Gastrocnemius medialis (tissue), 4 donors: ENCODE data around the gene SMCHD1. TPM values are rescaled to one million over a fixed set of nuclear protein-coding genes. Genes with fewer than 3 reads are reported as not detected.
"Not testable (repeated sequence)": the region's sequence is repeated elsewhere in the genome, so short reads cannot be mapped to it uniquely, and the experiment has no call there.

ENCODE experiments used
- ATAC-seq, 2 donors: fragments of 150-250 bp; one replicate each; pipeline ENCODE4 v1.9.1; 2016
- DNase-seq, 2 donors: peaks; one replicate each; pipeline ENCODE4 v3.0.0-alpha.2; 2019
- H3K27ac ChIP-seq, 4 donors: fragments of 200-600 bp; sonication (generic); 1 replicate in 1 of 4; 2 replicates in 3 of 4; pipeline ENCODE4 v1.5.1; 2016 to 2018; ENCODE audit warnings: mild to moderate bottlenecking in 2 of 4, moderate library complexity in 1 of 4
- H3K27me3 ChIP-seq, 3 donors: fragments of 200-600 bp; sonication (generic) in 2 of 3; 1 replicate in 1 of 3; 2 replicates in 2 of 3; pipeline versions ENCODE4 v1.5.1 to v1.6.0; 2016 to 2019; ENCODE audit warnings: mild to moderate bottlenecking in 1 of 3, moderate library complexity in 1 of 3
- H3K36me3 ChIP-seq, 2 donors: fragments of 200-600 bp; sonication (generic) in 1 of 2; one replicate each; pipeline ENCODE4 v1.5.1; 2017 to 2018
- H3K4me1 ChIP-seq, 2 donors: fragments of 200-600 bp; sonication (generic) in 1 of 2; one replicate each; pipeline ENCODE4 v1.5.1; 2016 to 2017; ENCODE audit warnings: mild to moderate bottlenecking in 2 of 2
- H3K4me3 ChIP-seq, 4 donors: fragments of 200-600 bp; sonication (generic) in 3 of 4; 1 replicate in 1 of 4; 2 replicates in 3 of 4; pipeline ENCODE4 v1.5.1; 2016 to 2019; ENCODE audit warnings: mild to moderate bottlenecking in 2 of 4
- H3K9me3 ChIP-seq, 3 donors: fragments of 200-600 bp; sonication (generic) in 2 of 3; 1 replicate in 1 of 3; 2 replicates in 2 of 3; pipeline ENCODE4 v1.5.1; 2016 to 2019
- POLR2A ChIP-seq, 2 donors: fragments of 450-650 bp; IDR thresholded peaks; one replicate each; pipeline ENCODE4 v1.6.1; 2017; ENCODE audit warnings: antibody characterized with exemption in 2 of 2, mild to moderate bottlenecking in 2 of 2, moderate library complexity in 2 of 2
- in situ Hi-C, 4 donors: fragments of 200-750 bp; cut with MboI; loops; one replicate each; pipeline versions ENCODE4 v1.15.0 to v1.8.0; 2017; ENCODE audit warnings: low sequenced_read_pairs in 4 of 4
- intact Hi-C: fragments of 100-400 bp; cut with DNase I; formaldehyde crosslinking; loops from one replicate; pipeline ENCODE4 v1.15.1; 2023; ENCODE audit warnings: low total_unique reads
- total RNA-seq, 4 donors: library from RNA; depleted of rRNA; stranded (reverse); fragments of >200 nt; gene quantifications; one replicate each; pipeline versions ENCODE4 v1.1.0 to v1.2.3, GENCODE V29; 2016
- TF ChIP-seq, protein P1 (sequence below), 5 experiments: fragments of 450-650 bp in 3 of 5; fragments of 200-600 bp in 2 of 5; sonication (generic) in 2 of 5; IDR thresholded peaks in 4 of 5; conservative IDR thresholded peaks in 1 of 5; 1 replicate in 4 of 5; 2 replicates in 1 of 5; pipeline ENCODE4 v1.5.1; 2016 to 2019; ENCODE audit warnings: antibody characterized with exemption in 5 of 5, mild to moderate bottlenecking in 3 of 5, moderate library complexity in 3 of 5

SMCHD1 gene
- total RNA-seq, 4 donors from 2014 or later: 16.2 to 43.6 (median 22.7) TPM

DNA sequence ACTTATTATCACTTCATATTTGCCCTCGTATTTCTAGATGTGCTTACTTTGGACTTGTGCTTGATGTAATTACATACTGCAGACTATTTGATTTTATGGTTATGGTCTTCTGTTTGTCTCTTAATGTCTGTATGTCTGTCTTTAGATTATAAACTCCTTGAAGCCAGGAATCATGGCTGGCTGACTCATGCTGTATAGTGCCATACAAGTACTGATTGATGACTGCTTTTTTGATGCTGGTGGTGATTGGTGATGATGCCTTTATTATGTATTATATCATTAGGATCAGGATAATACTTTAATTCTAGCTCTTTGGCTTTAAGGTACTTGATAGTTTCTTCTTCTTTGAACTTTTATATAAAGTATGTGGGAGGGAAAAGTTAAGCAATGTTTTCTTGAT, 17.3 kb downstream of the SMCHD1 start:
- ATAC-seq (no peak), DNase-seq (no peak)
- Histone ChIP-seq H3K4me3 (no peak overlapping the region), H3K27ac (no peak overlapping the region), H3K9me3 (no peaks in the 10 kb centered on the region), H3K4me1 (no peaks in the 10 kb centered on the region), H3K27me3 (no peaks in the 10 kb centered on the region), H3K36me3 (peaks cover 0 to 69% of the 10 kb centered on the region in 2 donors)
- TF ChIP-seq, protein P1, sequence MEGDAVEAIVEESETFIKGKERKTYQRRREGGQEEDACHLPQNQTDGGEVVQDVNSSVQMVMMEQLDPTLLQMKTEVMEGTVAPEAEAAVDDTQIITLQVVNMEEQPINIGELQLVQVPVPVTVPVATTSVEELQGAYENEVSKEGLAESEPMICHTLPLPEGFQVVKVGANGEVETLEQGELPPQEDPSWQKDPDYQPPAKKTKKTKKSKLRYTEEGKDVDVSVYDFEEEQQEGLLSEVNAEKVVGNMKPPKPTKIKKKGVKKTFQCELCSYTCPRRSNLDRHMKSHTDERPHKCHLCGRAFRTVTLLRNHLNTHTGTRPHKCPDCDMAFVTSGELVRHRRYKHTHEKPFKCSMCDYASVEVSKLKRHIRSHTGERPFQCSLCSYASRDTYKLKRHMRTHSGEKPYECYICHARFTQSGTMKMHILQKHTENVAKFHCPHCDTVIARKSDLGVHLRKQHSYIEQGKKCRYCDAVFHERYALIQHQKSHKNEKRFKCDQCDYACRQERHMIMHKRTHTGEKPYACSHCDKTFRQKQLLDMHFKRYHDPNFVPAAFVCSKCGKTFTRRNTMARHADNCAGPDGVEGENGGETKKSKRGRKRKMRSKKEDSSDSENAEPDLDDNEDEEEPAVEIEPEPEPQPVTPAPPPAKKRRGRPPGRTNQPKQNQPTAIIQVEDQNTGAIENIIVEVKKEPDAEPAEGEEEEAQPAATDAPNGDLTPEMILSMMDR (IDR thresholded peaks at IDR 0.05 in 4 of 5, conservative IDR thresholded peaks at IDR 0.05 in 1 of 5): no peak
- TF ChIP-seq POLR2A (IDR thresholded peaks at IDR 0.05): no peak
- in situ Hi-C loops: no loop called here
- intact Hi-C loops: no loop called here

DNA sequence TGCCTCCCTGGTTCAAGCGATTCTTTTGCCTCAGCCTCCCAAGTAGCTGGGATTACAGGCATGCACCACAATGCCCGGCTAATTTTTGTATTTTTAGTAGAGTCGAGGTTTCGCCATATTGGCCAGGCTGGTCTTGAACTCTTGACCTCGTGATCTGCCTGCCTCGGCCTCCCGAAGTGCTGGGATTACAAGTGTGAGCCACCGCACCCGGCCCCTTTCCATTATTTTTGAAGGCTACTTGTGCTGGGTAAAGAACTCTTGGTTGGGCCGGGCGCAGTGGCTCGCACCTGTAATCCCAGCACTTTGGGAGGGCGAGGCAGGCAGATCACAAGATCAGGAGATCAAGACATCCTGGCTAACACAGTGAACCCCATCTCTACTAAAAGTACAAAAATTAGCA, 23.4 kb downstream of the SMCHD1 start:
- intact Hi-C loops, DNase-seq, H3K27ac ChIP-seq, ATAC-seq, H3K9me3 ChIP-seq, H3K4me3 ChIP-seq, H3K27me3 ChIP-seq, in situ Hi-C loops, H3K4me1 ChIP-seq: not testable (repeated sequence)
- H3K36me3 ChIP-seq: peaks cover 0 to 23% of the 10 kb centered on the region in 2 donors

DNA sequence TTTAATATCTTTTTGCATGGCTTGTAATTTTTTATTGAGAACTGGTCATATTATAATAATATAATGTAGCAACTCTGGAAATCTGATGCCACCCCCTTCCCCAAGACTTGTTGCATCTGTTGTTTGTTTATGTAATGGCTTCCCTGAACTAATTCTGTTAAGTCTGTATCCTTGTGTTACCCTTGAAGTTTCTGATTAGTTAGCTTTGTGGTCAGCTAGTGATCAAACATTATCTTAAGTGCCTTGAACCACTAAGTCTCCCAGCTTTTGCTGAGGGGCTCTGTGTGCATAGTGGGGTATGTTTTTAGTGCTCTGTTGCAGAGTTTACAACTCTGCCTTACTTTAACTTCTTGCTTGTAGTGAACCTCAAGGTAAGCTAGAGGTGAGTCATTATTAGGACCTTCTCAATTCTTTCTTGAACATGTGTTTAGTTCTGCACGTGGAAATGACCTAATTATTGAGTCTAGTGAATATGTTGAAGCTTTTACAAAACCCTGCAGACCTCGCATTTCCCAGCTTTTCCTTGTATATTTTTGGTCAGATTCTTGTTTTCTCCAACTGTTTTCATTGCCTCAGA, 24.8 kb downstream of the SMCHD1 start:
- no peak overlapping the region for H3K27ac ChIP-seq
- ATAC-seq: no peak
- H3K27me3 ChIP-seq: no peaks in the 10 kb centered on the region
- peaks cover 0 to 3% of the 10 kb centered on the region in 2 donors for H3K4me1 ChIP-seq
- DNase-seq: no peak
- peaks cover 0 to 10% of the 10 kb centered on the region in 2 donors for H3K36me3 ChIP-seq
- in situ Hi-C loops: no loop called here
- intact Hi-C loops: no loop called here
- TF ChIP-seq POLR2A (IDR thresholded peaks at IDR 0.05): no peak
- TF ChIP-seq, protein P1 (IDR thresholded peaks at IDR 0.05 in 4 of 5, conservative IDR thresholded peaks at IDR 0.05 in 1 of 5): no peak
- H3K4me3 ChIP-seq: no peak overlapping the region
- H3K9me3 ChIP-seq: no peaks in the 10 kb centered on the region

DNA sequence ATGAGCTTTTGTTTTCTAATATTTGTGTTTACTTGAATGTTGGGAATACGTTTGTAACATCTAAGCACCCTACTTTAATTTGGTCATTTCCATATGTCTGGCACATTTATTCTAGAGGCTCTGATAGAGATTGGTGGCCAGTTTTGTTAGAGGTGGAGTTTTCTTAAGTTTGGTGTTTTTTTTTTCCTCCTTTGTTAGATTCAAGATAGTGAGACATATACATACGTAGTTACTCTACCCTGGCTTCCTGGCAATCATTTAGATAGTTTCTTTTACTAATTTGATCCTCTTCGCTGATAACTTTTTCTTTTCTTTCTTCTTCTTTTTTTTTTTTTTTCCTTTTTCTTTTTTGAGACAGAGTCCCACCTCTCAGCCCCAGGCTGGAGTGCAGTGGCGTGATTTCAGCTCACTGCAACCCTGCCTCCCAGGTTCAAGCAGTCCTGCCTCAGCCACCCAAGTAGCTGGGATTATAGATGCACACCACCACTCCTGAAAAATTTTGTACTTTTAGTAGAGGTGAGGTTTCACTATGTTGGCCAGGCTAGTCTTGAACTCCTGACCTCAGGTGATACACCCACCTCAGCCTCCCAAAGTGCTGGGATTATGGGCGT, 26.6 kb downstream of the SMCHD1 start:
- no peak for DNase-seq
- ATAC-seq: no peak
- Histone ChIP-seq H3K4me1 (peaks cover 0 to 3% of the 10 kb centered on the region in 2 donors), H3K4me3 (no peak overlapping the region), H3K36me3 (peaks cover 0 to 16% of the 10 kb centered on the region in 2 donors), H3K9me3 (no peaks in the 10 kb centered on the region), H3K27ac (no peak overlapping the region), H3K27me3 (no peaks in the 10 kb centered on the region)
- intact Hi-C loops: no loop called here
- in situ Hi-C loops: no loop called here
- no peak for TF ChIP-seq POLR2A (IDR thresholded peaks at IDR 0.05)
- TF ChIP-seq, protein P1 (IDR thresholded peaks at IDR 0.05 in 4 of 5, conservative IDR thresholded peaks at IDR 0.05 in 1 of 5): no peak

DNA sequence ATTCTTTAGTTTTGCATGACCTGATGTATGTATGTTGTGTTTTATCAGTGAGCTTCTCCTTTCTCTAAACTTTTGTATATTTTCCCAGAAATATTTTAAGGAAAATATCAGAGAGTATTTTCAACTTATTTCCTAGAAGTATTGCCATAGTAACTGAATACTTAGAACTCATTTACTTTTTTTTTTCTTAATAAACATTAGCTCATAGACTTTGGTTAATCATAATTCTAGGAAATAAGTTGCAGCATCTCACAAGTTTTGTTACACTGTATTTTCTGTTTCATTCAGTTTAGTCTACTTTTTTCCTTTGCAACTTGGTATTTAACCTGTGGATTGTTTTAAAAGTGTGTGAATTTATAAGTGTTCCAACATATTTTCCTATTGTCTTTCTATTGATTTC, 27.5 kb downstream of the SMCHD1 start:
- TF ChIP-seq POLR2A (IDR thresholded peaks at IDR 0.05): no peak
- TF ChIP-seq, protein P1 (IDR thresholded peaks at IDR 0.05 in 4 of 5, conservative IDR thresholded peaks at IDR 0.05 in 1 of 5): no peak
- Histone ChIP-seq H3K36me3 (peaks cover 0 to 22% of the 10 kb centered on the region in 2 donors), H3K27me3 (no peaks in the 10 kb centered on the region), H3K9me3 (no peaks in the 10 kb centered on the region), H3K27ac (no peak overlapping the region), H3K4me3 (no peak overlapping the region), H3K4me1 (peaks cover 0 to 3% of the 10 kb centered on the region in 2 donors)
- DNase-seq: no peak
- intact Hi-C loops: no loop called here
- in situ Hi-C loops: no loop called here
- ATAC-seq: no peak
